GM12801 (cell line): Measurements from ENCODE around the gene MORC1.

Source experiments
- TF ChIP-seq, protein P1 (sequence below): IDR thresholded peaks from one replicate; pipeline ENCODE4 v1.5.1; 2011; ENCODE audit warnings: control low read depth; ENCODE audit not compliant: insufficient read length; ENCODE audit errors: extremely low read depth

Gene MORC1

DNA sequence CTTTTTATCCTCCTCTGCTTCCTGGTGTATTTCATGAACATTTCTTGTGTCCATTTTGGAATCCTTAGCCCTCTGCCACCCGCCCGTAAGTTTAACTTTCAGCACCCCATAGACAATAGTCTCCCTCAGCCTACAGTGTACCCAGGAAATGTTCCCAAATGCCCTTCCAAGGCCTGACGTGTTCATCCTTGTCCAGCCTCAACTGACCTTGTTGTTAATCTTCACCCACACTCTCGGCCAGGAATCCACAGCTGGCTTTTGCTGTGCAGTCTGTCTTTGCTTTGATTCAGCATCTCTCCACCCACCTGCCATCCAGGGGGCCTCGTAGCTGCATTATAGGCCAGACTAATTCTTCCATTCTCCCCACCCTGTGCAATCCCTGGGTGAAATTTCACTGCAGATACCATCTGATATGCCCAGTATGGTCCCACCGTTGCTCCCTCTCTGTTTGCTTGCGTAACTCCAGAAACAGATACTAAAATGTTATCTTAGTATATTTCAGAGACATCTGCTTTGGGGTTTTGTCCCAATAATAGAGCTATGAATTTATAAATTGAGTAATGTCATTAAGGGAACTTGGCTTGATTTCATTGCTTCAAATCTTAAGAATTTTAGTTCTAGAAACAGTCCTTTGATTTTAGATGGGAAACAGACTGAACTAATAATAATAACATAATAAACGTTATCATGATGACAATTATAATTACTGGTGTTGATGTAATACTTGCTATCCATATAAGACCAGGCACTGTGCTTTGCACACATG is 180.8 kb downstream of the MORC1 start:
- TF ChIP-seq, protein P1, sequence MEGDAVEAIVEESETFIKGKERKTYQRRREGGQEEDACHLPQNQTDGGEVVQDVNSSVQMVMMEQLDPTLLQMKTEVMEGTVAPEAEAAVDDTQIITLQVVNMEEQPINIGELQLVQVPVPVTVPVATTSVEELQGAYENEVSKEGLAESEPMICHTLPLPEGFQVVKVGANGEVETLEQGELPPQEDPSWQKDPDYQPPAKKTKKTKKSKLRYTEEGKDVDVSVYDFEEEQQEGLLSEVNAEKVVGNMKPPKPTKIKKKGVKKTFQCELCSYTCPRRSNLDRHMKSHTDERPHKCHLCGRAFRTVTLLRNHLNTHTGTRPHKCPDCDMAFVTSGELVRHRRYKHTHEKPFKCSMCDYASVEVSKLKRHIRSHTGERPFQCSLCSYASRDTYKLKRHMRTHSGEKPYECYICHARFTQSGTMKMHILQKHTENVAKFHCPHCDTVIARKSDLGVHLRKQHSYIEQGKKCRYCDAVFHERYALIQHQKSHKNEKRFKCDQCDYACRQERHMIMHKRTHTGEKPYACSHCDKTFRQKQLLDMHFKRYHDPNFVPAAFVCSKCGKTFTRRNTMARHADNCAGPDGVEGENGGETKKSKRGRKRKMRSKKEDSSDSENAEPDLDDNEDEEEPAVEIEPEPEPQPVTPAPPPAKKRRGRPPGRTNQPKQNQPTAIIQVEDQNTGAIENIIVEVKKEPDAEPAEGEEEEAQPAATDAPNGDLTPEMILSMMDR: no peak

DNA sequence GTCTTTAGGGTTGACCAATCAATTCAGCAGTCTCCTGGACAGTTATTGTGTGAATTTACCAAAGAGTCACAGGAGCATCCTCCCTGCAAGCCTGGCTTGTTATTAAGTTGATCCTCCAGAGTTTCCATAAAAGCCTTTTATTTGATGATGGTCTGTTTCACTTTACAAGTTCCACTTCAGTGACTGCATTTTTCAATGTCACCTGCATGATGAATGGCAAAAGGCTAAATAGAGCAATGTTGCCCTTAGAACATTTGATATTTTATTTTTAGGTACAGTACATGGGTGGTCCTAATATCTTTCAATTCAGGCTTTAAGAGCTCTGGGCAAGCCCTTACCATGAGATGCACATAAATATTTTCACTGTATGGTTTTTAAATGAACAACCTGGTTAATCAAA is 186.9 kb downstream of the MORC1 start:
- TF ChIP-seq, protein P1: no peak

DNA sequence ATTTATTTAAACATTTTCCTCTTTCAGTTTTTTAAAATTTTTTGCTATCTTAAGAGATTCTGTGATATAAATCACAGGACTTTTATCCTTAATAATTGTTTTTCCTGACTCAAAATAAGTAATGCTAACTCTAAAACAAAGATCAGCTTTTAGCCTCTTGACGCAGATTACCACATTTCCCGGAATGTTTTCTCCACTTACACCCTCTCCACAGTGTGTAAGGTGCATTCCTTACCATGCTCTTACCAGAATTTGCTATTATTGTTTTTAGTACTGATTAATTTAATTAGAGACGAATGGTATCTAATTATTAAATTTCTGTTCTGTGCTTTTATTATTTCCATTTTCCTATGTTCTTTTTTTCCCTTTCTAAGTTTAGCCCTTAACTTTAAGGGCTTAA is 199.1 kb downstream of the MORC1 start:
- TF ChIP-seq, protein P1: no peak

DNA sequence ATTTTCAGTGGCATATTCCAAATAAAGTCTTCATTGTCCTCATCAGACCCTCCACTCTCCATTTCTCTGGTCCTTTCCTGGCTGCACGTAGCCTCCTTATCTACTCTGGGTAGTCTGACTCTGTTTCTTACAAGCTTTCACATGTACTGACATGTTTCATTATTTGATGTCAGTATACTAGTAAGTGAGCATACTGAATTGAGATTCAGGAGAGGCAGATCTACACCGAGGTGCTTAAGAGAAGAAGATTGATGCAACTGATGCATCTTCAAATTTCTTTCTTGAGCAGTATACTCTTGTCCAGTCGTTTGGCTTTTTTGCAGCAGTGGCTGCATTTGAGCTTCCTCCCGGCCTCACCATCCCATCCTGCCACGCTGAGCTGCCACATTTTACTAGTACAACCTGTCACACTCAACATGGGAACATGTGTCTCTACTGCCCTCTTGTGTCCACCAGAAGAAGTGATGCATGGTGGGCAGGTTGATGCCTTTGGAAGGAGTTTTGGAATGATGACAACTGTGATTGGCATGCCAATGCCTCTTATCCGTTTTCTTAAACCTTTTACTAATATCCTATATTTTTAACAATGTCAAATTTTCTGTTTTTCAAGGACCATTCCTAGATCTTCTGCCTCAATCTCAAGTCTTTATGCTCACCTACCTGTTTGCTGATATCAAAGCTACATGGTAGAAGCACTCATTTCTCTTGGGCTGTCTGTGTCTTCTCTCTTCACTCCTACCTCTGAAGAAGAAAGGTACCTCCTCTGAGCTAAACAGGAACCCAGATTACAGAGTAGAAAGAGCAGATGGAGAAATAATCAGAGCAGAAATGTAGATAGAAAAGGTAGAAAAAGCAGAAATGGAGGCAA is 202.9 kb downstream of the MORC1 start:
- TF ChIP-seq, protein P1: no peak

DNA sequence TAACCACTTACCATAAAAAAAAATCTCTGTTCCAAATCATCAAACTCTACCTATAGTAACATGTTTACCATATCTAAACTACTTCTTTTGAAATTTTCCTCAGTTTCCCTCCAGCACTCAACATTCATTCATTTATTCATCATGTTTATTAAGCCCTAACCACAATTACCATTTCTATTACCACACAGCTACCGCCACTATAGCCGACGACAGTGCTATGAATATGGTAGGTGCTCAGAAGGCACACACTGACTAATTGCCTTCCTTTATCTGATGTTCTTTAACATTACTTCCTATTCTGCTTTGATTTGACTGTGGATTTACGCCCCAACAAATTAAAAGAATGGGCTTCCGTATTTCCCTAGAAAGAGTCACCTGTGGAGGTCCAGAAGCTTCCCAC is 208.1 kb downstream of the MORC1 start:
- TF ChIP-seq, protein P1: no peak
